IMR-90 (cell line): ENCODE data around the gene BCL11B. TPM values are rescaled to one million over a fixed set of nuclear protein-coding genes. Genes with fewer than 3 reads are reported as not detected.

Experiments
- ATAC-seq: fragments of 200-7000 bp; cut with Tn5 transposase; 2 replicates; pipeline ENCODE4 v1.9.1; 2020; ENCODE audit warnings: low read depth, mild to moderate bottlenecking, moderate library complexity
- BruUV-seq: library from RNA; stranded (reverse); fragments of 400-500 nt; replicated peaks from 2 replicates; lab custom pipeline; 2021; lab: Mats Ljungman, UMichigan
- CTCF ChIA-PET: fragments of 300-600 bp; formaldehyde crosslinking; extraction: SDS; loops from one replicate; lab custom pipeline; 2021; ENCODE audit warnings: antibody characterized with exemption; lab: Yijun Ruan, JAX
- POLR2A ChIA-PET: fragments of 300-600 bp; sonication (Branson Sonifier 250); formaldehyde crosslinking; loops from one replicate; lab custom pipeline; 2022; ENCODE audit warnings: antibody characterized with exemption; ENCODE audit not compliant: unreplicated experiment; lab: Charles Lee
- DNase-seq: peaks from one replicate; pipeline ENCODE4 v3.0.0; 2013
- H2AFZ ChIP-seq: replicated peaks from 2 replicates; pipeline ENCODE3; 2013; ENCODE audit warnings: low read length, mild to moderate bottlenecking; ENCODE audit not compliant: poor library complexity
- H2AK5ac ChIP-seq: 2 replicates; pipeline ENCODE4 v1.6.1; 2013; ENCODE audit warnings: low read depth, low read length, inconsistent platforms
- H2AK9ac ChIP-seq: replicated peaks from 2 replicates; pipeline ENCODE3; 2013; ENCODE audit warnings: mild to moderate bottlenecking, low read depth, low read length, moderate library complexity; ENCODE audit not compliant: poor library complexity
- H2BK120ac ChIP-seq: 2 replicates; pipeline ENCODE4 v1.6.1; 2013; ENCODE audit warnings: low read depth, low read length, inconsistent platforms
- H2BK15ac ChIP-seq: 3 replicates; pipeline ENCODE4 v1.6.1; 2013; ENCODE audit warnings: low read depth, low read length, inconsistent platforms
- H2BK20ac ChIP-seq: 2 replicates; pipeline ENCODE4 v1.6.1; 2013; ENCODE audit warnings: low read depth, mild to moderate bottlenecking, inconsistent platforms, low read length, moderate library complexity
- H2BK5ac ChIP-seq: 2 replicates; pipeline ENCODE4 v1.6.1; 2013; ENCODE audit warnings: mild to moderate bottlenecking, low read depth, low read length, inconsistent platforms; ENCODE audit not compliant: poor library complexity, severe bottlenecking
- H3K14ac ChIP-seq: replicated peaks from 2 replicates; pipeline ENCODE4 v1.6.1; 2013; ENCODE audit warnings: low read depth, low read length, inconsistent platforms
- H3K18ac ChIP-seq: 2 replicates; pipeline ENCODE4 v1.6.1; 2013; ENCODE audit warnings: low read depth, low read length, control low read depth
- H3K23ac ChIP-seq: 2 replicates; pipeline ENCODE4 v1.6.1; 2013; ENCODE audit warnings: low read depth, low read length, inconsistent platforms
- H3K27ac ChIP-seq: 2 replicates; pipeline ENCODE4 v1.5.1; 2013; ENCODE audit warnings: mild to moderate bottlenecking, control low read depth, low read length; ENCODE audit not compliant: insufficient read depth
- H3K27me3 ChIP-seq: 2 replicates; pipeline ENCODE4 v1.6.1; 2013; ENCODE audit warnings: low read length; ENCODE audit not compliant: control insufficient read depth, insufficient read depth
- H3K36me3 ChIP-seq: 2 replicates; pipeline ENCODE4 v1.6.1; 2013; ENCODE audit warnings: low read length, mixed read lengths; ENCODE audit not compliant: control insufficient read depth, insufficient read depth
- H3K4ac ChIP-seq: 2 replicates; pipeline ENCODE4 v1.6.1; 2013; ENCODE audit warnings: low read depth, low read length, inconsistent platforms
- H3K4me1 ChIP-seq: 2 replicates; pipeline ENCODE4 v1.6.1; 2013; ENCODE audit warnings: low read length, mixed read lengths; ENCODE audit not compliant: control insufficient read depth, insufficient read depth
- H3K4me2 ChIP-seq: 2 replicates; pipeline ENCODE4 v1.6.1; 2013; ENCODE audit warnings: low read depth, mild to moderate bottlenecking, control low read depth, low read length, moderate library complexity
- H3K4me3 ChIP-seq: 2 replicates; pipeline ENCODE4 v1.5.1; 2013; ENCODE audit warnings: low read depth, mild to moderate bottlenecking, control low read depth, low read length, moderate library complexity; ENCODE audit not compliant: insufficient read depth
- H3K56ac ChIP-seq: 2 replicates; pipeline ENCODE4 v1.6.1; 2013; ENCODE audit warnings: low read length, inconsistent platforms; ENCODE audit not compliant: insufficient read depth; ENCODE audit errors: extremely low read depth
- H3K79me1 ChIP-seq, 2 experiments: 2 replicates each; pipeline ENCODE4 v1.6.1; 2013; ENCODE audit warnings: low read length in 2 of 2, inconsistent platforms in 1 of 2, low read depth in 1 of 2
- H3K9ac ChIP-seq: 2 replicates; pipeline ENCODE4 v1.6.1; 2013; ENCODE audit warnings: low read depth, low read length, control low read depth
- H3K9me1 ChIP-seq: 2 replicates; pipeline ENCODE4 v1.6.1; 2013; ENCODE audit warnings: low read length, inconsistent platforms; ENCODE audit not compliant: insufficient read depth
- H3K9me3 ChIP-seq: 2 replicates; pipeline ENCODE4 v1.6.1; 2013; ENCODE audit warnings: low read length; ENCODE audit not compliant: control insufficient read depth, insufficient read depth
- H4K20me1 ChIP-seq: 2 replicates; pipeline ENCODE4 v1.6.1; 2013; ENCODE audit warnings: low read length, inconsistent platforms; ENCODE audit not compliant: insufficient read depth
- H4K5ac ChIP-seq: 2 replicates; pipeline ENCODE4 v1.6.1; 2013; ENCODE audit warnings: mild to moderate bottlenecking, low read depth, low read length, control low read depth
- H4K8ac ChIP-seq, 2 experiments: 2 replicates each; pipeline ENCODE4 v1.6.1; 2013; ENCODE audit warnings: low read depth in 2 of 2, low read length in 2 of 2, control low read depth in 1 of 2, inconsistent platforms in 1 of 2
- H4K91ac ChIP-seq: 2 replicates; pipeline ENCODE4 v1.6.1; 2013; ENCODE audit warnings: low read depth, low read length, inconsistent platforms; ENCODE audit not compliant: insufficient read depth
- BHLHE40 ChIP-seq: fragments of 150-350 bp; IDR thresholded peaks from 2 replicates; pipeline ENCODE4 v1.6.1; 2016; ENCODE audit warnings: mild to moderate bottlenecking, low read depth, low read length
- CEBPB ChIP-seq: IDR thresholded peaks from 2 replicates; pipeline ENCODE4 v1.6.1; 2012; ENCODE audit warnings: low read depth, low read length, improper control_type of control experiment
- MAFK ChIP-seq: IDR thresholded peaks from 2 replicates; pipeline ENCODE4 v1.6.1; 2012; ENCODE audit warnings: low read depth, low read length, improper control_type of control experiment
- NFE2L2 ChIP-seq: fragments of 150-350 bp; IDR thresholded peaks from 2 replicates; pipeline ENCODE4 v1.6.1; 2016; ENCODE audit warnings: low read depth, mild to moderate bottlenecking, low read length
- POLR2A ChIP-seq: IDR thresholded peaks from 2 replicates; pipeline ENCODE4 v1.6.1; 2012; ENCODE audit warnings: mild to moderate bottlenecking, low read depth, low read length
- SMC3 ChIP-seq: fragments of 150-350 bp; IDR thresholded peaks from 2 replicates; pipeline ENCODE4 v1.6.1; 2016; ENCODE audit warnings: low read depth, mild to moderate bottlenecking, antibody characterized with exemption, low read length, moderate library complexity
- WGBS, 2 experiments: methylation state at CpG; one replicate each; pipeline versions ENCODE4 v1.1.5 to v1.1.7; 2013; ENCODE audit warnings: missing lambda C conversion rate in 2 of 2; ENCODE audit not compliant: insufficient read length in 1 of 2; ENCODE audit errors: extremely low coverage in 2 of 2; 5-methylcytosine and 5-hydroxymethylcytosine counted together
- dilution Hi-C: fragments of 300-500 bp; cut with HindIII; formaldehyde crosslinking; loops from one replicate; pipeline ENCODE4 v1.14.3; 2018; ENCODE audit warnings: low sequenced_read_pairs; ENCODE audit not compliant: unreplicated experiment
- in situ Hi-C: fragments of 300-500 bp; cut with MboI; formaldehyde crosslinking; loops from 3 replicates; pipeline ENCODE4 v1.14.3; 2019; ENCODE audit warnings: low sequenced_read_pairs, inconsistent platforms, mixed read lengths
- intact Hi-C: fragments of 100-400 bp; cut with micrococcal nuclease; formaldehyde crosslinking; loops from 2 replicates; pipeline ENCODE4 v1.10.0; 2022
- polyA plus RNA-seq, 3 experiments: library from polyadenylated mRNA; depleted of rRNA; stranded (reverse); fragments of >200 nt; gene quantifications; 2 replicates each; pipeline ENCODE4 v1.2.3, GENCODE V29; 2012; ENCODE audit warnings: low replicate concordance in 1 of 3
- total RNA-seq: library from RNA; depleted of rRNA; stranded (reverse); fragments of >200 nt; gene quantifications from 2 replicates; pipeline ENCODE4 v1.2.3, GENCODE V29; 2012

BCL11B gene
- total and polyA plus RNA-seq, 2 of the 4 experiments (the other 2 are of a cell fraction), result under 0.01 TPM; not detected in 1

DNA sequence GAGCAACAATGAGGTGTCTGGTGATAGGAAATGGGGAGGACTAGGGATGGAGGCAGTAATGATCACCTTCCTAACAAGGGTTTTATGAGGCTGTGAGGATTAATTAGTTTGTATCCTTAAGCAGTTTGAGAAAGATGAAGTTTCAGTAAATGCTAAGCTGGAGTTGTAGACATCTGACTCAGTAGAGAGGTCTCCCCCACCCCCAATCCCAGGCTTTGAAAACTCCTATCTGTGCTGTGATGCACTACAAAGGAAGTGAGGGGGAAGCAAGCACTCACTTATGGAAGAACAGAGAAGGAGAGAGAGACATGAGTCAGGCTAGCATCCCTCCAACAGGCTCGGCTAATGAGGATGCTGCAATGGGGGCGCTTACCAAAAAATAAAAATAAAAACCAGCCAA is 5.5 kb upstream of the BCL11B start:
- H3K27ac ChIP-seq, result no peak overlapping the region
- H2AK5ac ChIP-seq, result no peak overlapping the region
- H3K23ac ChIP-seq, result no peak overlapping the region
- ATAC-seq (no peak), DNase-seq (no peak)
- H4K5ac ChIP-seq, result no peak overlapping the region
- H3K9me1 ChIP-seq, result no peaks in the 10 kb centered on the region
- no peak overlapping the region for H4K8ac ChIP-seq
- H3K9ac ChIP-seq, result no peak overlapping the region
- no peak for TF ChIP-seq CEBPB
- TF ChIP-seq NFE2L2, result no peak
- no peak for TF ChIP-seq BHLHE40
- no peak for TF ChIP-seq POLR2A
- no peak for TF ChIP-seq SMC3
- no peak for TF ChIP-seq MAFK
- in situ Hi-C loops, result no loop called here
- H2AK9ac ChIP-seq, result no peak overlapping the region
- H3K27me3 ChIP-seq, result peaks cover 32% of the 10 kb centered on the region
- peaks cover 1% of the 10 kb centered on the region; the same call in 1 of the 2 replicates for H3K4me1 ChIP-seq
- H3K36me3 ChIP-seq, result no peaks in the 10 kb centered on the region
- no peak overlapping the region for H3K56ac ChIP-seq
- no peak overlapping the region for H3K4me3 ChIP-seq
- no peaks in the 10 kb centered on the region for H3K9me3 ChIP-seq
- H3K4ac ChIP-seq, result no peak overlapping the region
- no peak overlapping the region for H2BK120ac ChIP-seq
- no peak overlapping the region for H3K14ac ChIP-seq
- H2AFZ ChIP-seq, result no peak overlapping the region
- H2BK5ac ChIP-seq, result no peak overlapping the region
- ChIA-PET CTCF (interaction anchor here (1.3 kb wide), 1 partner anchor 11 kb away, joined by 3 read pairs; no protein-coding TSS in a partner anchor), POLR2A (no interaction called here)
- dilution Hi-C loops, result no loop called here
- H2BK20ac ChIP-seq, result no peak overlapping the region
- BruUV-seq, result no TSS peak
- WGBS, 2 experiments, result no CpG with 5 or more reads among the region's 2 CpGs
- no peak overlapping the region for H2BK15ac ChIP-seq
- intact Hi-C loops, result no loop called here
- H3K18ac ChIP-seq, result no peak overlapping the region
- H4K91ac ChIP-seq, result no peak overlapping the region
- no peaks in the 10 kb centered on the region for H4K20me1 ChIP-seq
- no peaks in the 10 kb centered on the region for H3K79me1 ChIP-seq
- H3K4me2 ChIP-seq, result no peak overlapping the region
